HepG2 (cell line): Measurements from ENCODE around the gene PITHD1. TPM values are rescaled to one million over a fixed set of nuclear protein-coding genes. Genes with fewer than 3 reads are reported as not detected.

ENCODE experiments used
- AHR ChIP-seq: IDR thresholded peaks from 2 replicates; pipeline ENCODE4 v1.6.1; 2018; ENCODE audit warnings: missing genetic modification reagents, missing compliant biosample characterization
- ATF3 ChIP-seq: sonication (generic); formaldehyde crosslinking; IDR thresholded peaks from 2 replicates; pipeline ENCODE4 v1.4.0; 2020; ENCODE audit warnings: missing genetic modification reagents
- DR1 ChIP-seq: sonication (generic); formaldehyde crosslinking; IDR thresholded peaks from 2 replicates; pipeline ENCODE4 v1.8.0; 2021; ENCODE audit warnings: mild to moderate bottlenecking, missing genetic modification reagents, inconsistent platforms
- EEA1 ChIP-seq: sonication (generic); formaldehyde crosslinking; IDR thresholded peaks from 2 replicates; pipeline ENCODE4 v1.5.1; 2020; ENCODE audit warnings: mild to moderate bottlenecking, missing genetic modification reagents, borderline replicate concordance
- ELF4 ChIP-seq: sonication (generic); formaldehyde crosslinking; IDR thresholded peaks from 2 replicates; pipeline ENCODE4 v1.5.0; 2020; ENCODE audit warnings: missing genetic modification reagents, mild to moderate bottlenecking, moderate library complexity, borderline replicate concordance
- RBFOX2 ChIP-seq: fragments of 200-400 bp; formaldehyde crosslinking; IDR thresholded peaks from 2 replicates; pipeline ENCODE4 v1.6.1; 2017; ENCODE audit warnings: low read depth, mild to moderate bottlenecking, low read length
- SKIL ChIP-seq: sonication (generic); formaldehyde crosslinking; IDR thresholded peaks from 2 replicates; pipeline ENCODE4 v1.8.0; 2022; ENCODE audit warnings: missing genetic modification reagents, mild to moderate bottlenecking, moderate library complexity, borderline replicate concordance
- TBL1XR1 ChIP-seq: fragments of 150-350 bp; IDR thresholded peaks from 2 replicates; pipeline ENCODE4 v1.6.1; 2014; ENCODE audit warnings: borderline replicate concordance, low read length; ENCODE audit not compliant: partially characterized antibody
- TRAFD1 ChIP-seq: sonication (generic); formaldehyde crosslinking; IDR thresholded peaks from 2 replicates; pipeline ENCODE4 v1.5.1; 2020; ENCODE audit warnings: missing genetic modification reagents, mild to moderate bottlenecking, borderline replicate concordance
- YEATS4 ChIP-seq: sonication (generic); formaldehyde crosslinking; IDR thresholded peaks from 2 replicates; pipeline ENCODE4 v1.4.0; 2020; ENCODE audit warnings: missing genetic modification reagents, borderline replicate concordance
- ZBTB44 ChIP-seq: sonication (generic); formaldehyde crosslinking; IDR thresholded peaks from 2 replicates; pipeline ENCODE4 v1.4.0; 2020; ENCODE audit warnings: missing genetic modification reagents
- ZBTB7B ChIP-seq: sonication (generic); formaldehyde crosslinking; IDR thresholded peaks from 2 replicates; pipeline ENCODE4 v1.4.0; 2020; ENCODE audit warnings: missing genetic modification reagents
- ZFP36L1 ChIP-seq: sonication (generic); formaldehyde crosslinking; IDR thresholded peaks from 2 replicates; pipeline ENCODE4 v1.8.0; 2022; ENCODE audit warnings: mild to moderate bottlenecking, missing genetic modification reagents, moderate library complexity
- ZNF274 ChIP-seq: sonication (generic); formaldehyde crosslinking; IDR thresholded peaks from 2 replicates; pipeline ENCODE4 v1.5.1; 2020; ENCODE audit warnings: mild to moderate bottlenecking, missing genetic modification reagents
- ZNF275 ChIP-seq: sonication (generic); formaldehyde crosslinking; IDR thresholded peaks from 2 replicates; pipeline ENCODE4 v1.8.0; 2022; ENCODE audit warnings: missing genetic modification reagents, mild to moderate bottlenecking, inconsistent platforms, borderline replicate concordance
- ZNF460 ChIP-seq: sonication (generic); formaldehyde crosslinking; IDR thresholded peaks from 2 replicates; pipeline ENCODE4 v1.5.1; 2020; ENCODE audit warnings: missing genetic modification reagents, mild to moderate bottlenecking, borderline replicate concordance
- ZNF503 ChIP-seq: sonication (generic); formaldehyde crosslinking; IDR thresholded peaks from 2 replicates; pipeline ENCODE4 v1.4.0; 2020; ENCODE audit warnings: missing genetic modification reagents
- ZNF557 ChIP-seq: sonication (generic); formaldehyde crosslinking; IDR thresholded peaks from 2 replicates; pipeline ENCODE4 v1.4.0; 2020; ENCODE audit warnings: missing genetic modification reagents
- ZNF644 ChIP-seq: IDR thresholded peaks from 2 replicates; pipeline ENCODE4 v1.6.1; 2016; ENCODE audit warnings: low read depth
- ZNF691 ChIP-seq: sonication (generic); formaldehyde crosslinking; IDR thresholded peaks from 2 replicates; pipeline ENCODE4 v1.4.0; 2020; ENCODE audit warnings: missing genetic modification reagents, low read depth, mild to moderate bottlenecking, borderline replicate concordance
- polyA plus RNA-seq, 8 experiments: library from polyadenylated mRNA; depleted of rRNA in 3 of 8; stranded (reverse) in 7 of 8; unstranded in 1 of 8; fragments of >200 nt; fragmentation: Illumina TruSeq in 4 of 8; extraction: Trizol in 4 of 8; gene quantifications; 2 replicates each; pipeline versions ENCODE4 v1.2.1 to v1.2.3, GENCODE V29; 2011 to 2016; ENCODE audit warnings: low read depth in 4 of 8, missing spikeins in 1 of 8, mixed read lengths in 1 of 8; ENCODE audit not compliant: insufficient read depth in 1 of 8
- total RNA-seq, 5 experiments: library from RNA; depleted of rRNA; stranded (reverse); fragments of >200 nt; fragmentation: Illumina TruSeq; extraction: Trizol; gene quantifications; 2 replicates each; pipeline ENCODE4 v1.2.3, GENCODE V29; 2016; ENCODE audit warnings: low read depth in 1 of 5

The PITHD1 gene
- total and polyA plus RNA-seq, 2 of the 13 experiments (the other 11 are each of a cell fraction or from before 2014, with no cell fraction given): 28.0 to 37.3 TPM

GRCh38 chr1:23809751-23810171, 31.5 kb downstream of the PITHD1 start (continued):
- TF ChIP-seq ZNF275 (no peak), ZNF644 (no peak), ZFP36L1 (CRISPR knock-in tag) (no peak), YEATS4 (CRISPR knock-in tag) (peak; percentile 18; the same call in 1 of the 2 replicates), TBL1XR1 (peak; percentile 34), ZNF503 (CRISPR knock-in tag) (no peak), EEA1 (no peak), SKIL (no peak), ZBTB7B (CRISPR knock-in tag) (no peak), TRAFD1 (CRISPR knock-in tag) (no peak), DR1 (CRISPR knock-in tag) (no peak), AHR (CRISPR knock-in tag) (no peak), ELF4 (no peak), ZNF460 (CRISPR knock-in tag) (no peak), ZNF557 (CRISPR knock-in tag) (no peak), ATF3 (CRISPR knock-in tag) (peak; percentile 22; the same call in 1 of the 2 replicates), ZBTB44 (no peak), ZNF691 (CRISPR knock-in tag) (no peak), RBFOX2 (no peak), ZNF274 (CRISPR knock-in tag) (no peak)
